Mesodermal cell (in vitro differentiated cells): ENCODE measurements around the gene RBM19.

Experiments used
- H3K27ac ChIP-seq: 2 replicates; pipeline ENCODE4 v1.7.0; 2013; ENCODE audit warnings: mild to moderate bottlenecking, low read depth, low read length, moderate library complexity; ENCODE audit not compliant: severe bottlenecking
- H3K36me3 ChIP-seq: 2 replicates; pipeline ENCODE4 v1.7.1; 2013; ENCODE audit warnings: mild to moderate bottlenecking, low read length, moderate library complexity; ENCODE audit not compliant: control insufficient read depth, insufficient read depth
- H3K4me1 ChIP-seq: one replicate; pipeline ENCODE4 v1.7.1; 2013; ENCODE audit warnings: mild to moderate bottlenecking, low read length; ENCODE audit not compliant: insufficient read depth, control insufficient read depth, poor library complexity, severe bottlenecking
- H3K4me3 ChIP-seq: 2 replicates; pipeline ENCODE4 v1.7.0; 2013; ENCODE audit warnings: low read length, control low read depth, mild to moderate bottlenecking; ENCODE audit not compliant: insufficient read depth, poor library complexity, severe bottlenecking; ENCODE audit errors: extremely low read depth
- H3K9me3 ChIP-seq: 2 replicates; pipeline ENCODE4 v1.7.1; 2013; ENCODE audit warnings: mild to moderate bottlenecking, low read length, moderate library complexity; ENCODE audit not compliant: control insufficient read depth
- WGBS, 2 experiments: methylation state at CpG; one replicate each; pipeline ENCODE4 v1.1.5; 2013; ENCODE audit warnings: missing lambda C conversion rate in 2 of 2; ENCODE audit not compliant: insufficient coverage in 2 of 2; 5-methylcytosine and 5-hydroxymethylcytosine counted together

RBM19 gene

DNA sequence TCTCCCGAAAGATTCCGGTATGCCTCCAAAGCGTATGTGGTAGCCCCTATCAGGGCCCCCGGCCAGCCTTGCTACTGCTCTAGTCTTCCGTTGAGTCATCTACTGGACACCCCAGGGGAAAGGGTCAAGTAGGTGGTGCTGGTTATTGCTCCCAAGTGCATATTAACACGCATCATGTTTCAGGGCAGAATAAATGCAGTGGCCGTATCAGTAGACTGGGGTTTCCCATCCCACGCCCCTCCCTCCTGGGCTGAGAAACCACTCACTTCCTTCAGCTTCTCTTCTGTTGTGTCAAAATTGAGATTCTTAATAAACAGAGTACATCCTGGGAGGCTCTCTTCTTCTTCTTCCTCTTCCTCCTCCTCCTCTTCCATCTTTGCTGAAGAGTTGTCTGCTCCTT lies 39.3 kb downstream of the RBM19 start:
- Histone ChIP-seq H3K36me3 (peaks cover 56% of the 10 kb centered on the region), H3K27ac (no peak overlapping the region), H3K4me1 (no peaks in the 10 kb centered on the region), H3K9me3 (no peaks in the 10 kb centered on the region), H3K4me3 (no peak overlapping the region)
- WGBS, 2 experiments: 96 to 98% methylated on average over 6 to 8 of the region's 8 CpGs

DNA sequence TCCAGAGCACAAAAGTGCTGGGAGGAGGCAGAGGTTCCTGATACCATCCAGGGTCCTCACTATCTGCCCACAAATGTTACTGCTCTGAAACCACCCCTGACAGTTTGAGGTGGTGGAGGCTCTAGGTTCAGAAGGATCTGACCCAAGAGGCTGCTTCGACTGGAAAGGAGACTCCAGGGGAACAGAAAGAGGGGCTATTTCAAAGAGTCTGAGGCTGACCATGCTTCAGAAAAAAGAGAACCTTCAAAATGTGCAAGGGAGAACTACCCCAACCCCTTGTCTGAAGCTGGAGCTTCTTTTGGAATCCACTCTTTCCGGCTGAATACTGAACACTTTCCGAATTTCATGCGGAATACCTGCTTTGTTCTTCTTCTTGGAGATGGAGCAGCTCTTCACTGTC lies 41.8 kb downstream of the RBM19 start:
- no peak overlapping the region for H3K4me3 ChIP-seq
- H3K27ac ChIP-seq: no peak overlapping the region
- H3K9me3 ChIP-seq: no peaks in the 10 kb centered on the region
- no peaks in the 10 kb centered on the region for H3K4me1 ChIP-seq
- 67 to 75% methylated on average over 3 to 4 of the region's 4 CpGs for WGBS, 2 experiments
- peaks cover 63% of the 10 kb centered on the region for H3K36me3 ChIP-seq

DNA sequence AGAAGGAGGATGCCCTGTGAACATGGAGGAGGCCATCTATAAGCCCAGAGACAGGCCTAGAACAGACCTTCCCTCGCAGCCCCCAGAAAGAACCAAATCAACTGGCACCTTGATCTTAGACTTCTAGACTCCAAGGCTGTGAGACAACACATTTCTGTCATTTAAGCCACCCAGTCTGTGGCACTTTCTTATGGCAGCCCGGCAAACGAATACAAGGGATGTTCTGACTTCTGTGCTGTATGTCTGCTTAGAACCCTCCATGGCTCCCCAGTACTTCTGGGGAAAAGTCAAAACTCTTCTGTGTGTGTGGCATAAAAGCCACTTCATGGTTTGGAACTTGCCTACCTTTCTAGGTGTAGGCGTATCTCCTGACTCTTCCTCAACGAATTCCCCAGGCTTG lies 42.9 kb downstream of the RBM19 start:
- WGBS, 2 experiments: 96 to 98% methylated on average over 5 of the region's 5 CpGs
- H3K36me3 ChIP-seq: peaks cover 66% of the 10 kb centered on the region

DNA sequence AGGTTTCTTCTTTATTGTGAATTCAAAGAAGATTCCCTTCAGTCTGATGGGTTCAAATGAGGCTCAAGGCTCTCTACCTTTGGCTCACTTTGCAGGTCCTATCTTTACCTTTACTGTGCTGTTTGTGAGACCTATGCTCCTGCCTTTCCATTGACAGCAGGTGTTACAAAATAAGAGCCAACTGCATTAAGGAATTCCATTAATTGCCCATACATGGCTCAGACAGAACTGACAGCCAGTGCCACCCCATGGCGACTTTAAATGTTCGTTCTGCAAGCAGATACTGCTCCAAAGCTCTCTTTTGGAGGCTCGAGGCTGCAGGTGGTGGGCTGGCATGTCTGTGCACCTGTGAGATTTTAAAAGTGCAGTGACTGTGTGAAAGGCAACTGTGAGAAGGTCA lies 44.7 kb downstream of the RBM19 start:
- Histone ChIP-seq H3K36me3 (peaks cover 71% of the 10 kb centered on the region), H3K27ac (no peak overlapping the region), H3K4me3 (no peak overlapping the region), H3K4me1 (no peaks in the 10 kb centered on the region), H3K9me3 (no peaks in the 10 kb centered on the region)
- WGBS, 2 experiments: 84 to 85% methylated on average over 3 of the region's 3 CpGs

More for the DNA sequence above, 42.9 kb downstream of the RBM19 start:
- Histone ChIP-seq H3K4me3 (no peak overlapping the region), H3K27ac (no peak overlapping the region), H3K4me1 (no peaks in the 10 kb centered on the region), H3K9me3 (no peaks in the 10 kb centered on the region)

DNA sequence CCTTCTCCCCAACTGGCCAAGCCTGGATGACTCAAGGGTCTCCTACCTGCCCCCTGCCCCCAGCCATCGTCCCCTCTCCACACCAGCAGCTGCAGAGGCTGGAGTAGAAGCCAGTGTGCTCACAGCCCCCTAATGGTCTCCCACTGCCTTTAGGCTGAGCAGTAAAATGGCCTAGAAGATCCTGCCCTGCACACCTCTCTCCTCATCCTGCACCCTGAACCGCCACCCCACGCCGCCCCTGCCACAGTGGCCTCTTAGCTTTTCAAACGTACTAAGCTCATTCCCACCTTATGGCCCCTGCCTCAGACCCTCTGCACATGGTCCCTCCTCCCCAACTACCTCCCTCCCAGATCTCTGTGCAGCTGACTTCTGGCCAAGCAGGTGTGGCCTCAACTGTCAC lies 46.3 kb downstream of the RBM19 start:
- Histone ChIP-seq H3K36me3 (peaks cover 63% of the 10 kb centered on the region), H3K9me3 (no peaks in the 10 kb centered on the region), H3K4me1 (no peaks in the 10 kb centered on the region), H3K27ac (no peak overlapping the region), H3K4me3 (no peak overlapping the region)
- WGBS, 2 experiments: 91 to 94% methylated on average over 4 to 5 of the region's 5 CpGs

DNA sequence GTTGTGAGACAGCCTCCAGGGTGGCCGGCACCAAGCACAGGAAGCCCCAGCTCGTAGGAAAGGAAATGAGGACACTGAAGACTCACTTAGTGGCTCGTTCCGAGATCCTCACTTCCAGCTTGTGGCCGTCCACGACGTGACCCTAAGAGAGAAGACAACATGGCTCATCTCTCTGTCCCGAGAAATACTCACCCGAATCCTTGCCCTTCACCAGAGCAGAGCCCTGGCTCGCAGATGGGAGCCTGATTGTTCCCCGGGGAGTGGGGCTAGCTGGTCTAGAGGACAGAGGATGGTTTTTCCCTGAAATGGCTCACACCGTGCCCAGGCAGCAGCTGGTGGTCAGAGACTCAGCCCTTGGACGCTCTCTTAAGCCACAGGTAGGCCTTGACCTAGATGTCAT lies 47.8 kb downstream of the RBM19 start:
- peaks cover 52% of the 10 kb centered on the region for H3K36me3 ChIP-seq
- no peaks in the 10 kb centered on the region for H3K9me3 ChIP-seq
- no peak overlapping the region for H3K4me3 ChIP-seq
- 92 to 95% methylated on average over 11 to 13 of the region's 13 CpGs for WGBS, 2 experiments
- H3K27ac ChIP-seq: no peak overlapping the region
- H3K4me1 ChIP-seq: no peaks in the 10 kb centered on the region

DNA sequence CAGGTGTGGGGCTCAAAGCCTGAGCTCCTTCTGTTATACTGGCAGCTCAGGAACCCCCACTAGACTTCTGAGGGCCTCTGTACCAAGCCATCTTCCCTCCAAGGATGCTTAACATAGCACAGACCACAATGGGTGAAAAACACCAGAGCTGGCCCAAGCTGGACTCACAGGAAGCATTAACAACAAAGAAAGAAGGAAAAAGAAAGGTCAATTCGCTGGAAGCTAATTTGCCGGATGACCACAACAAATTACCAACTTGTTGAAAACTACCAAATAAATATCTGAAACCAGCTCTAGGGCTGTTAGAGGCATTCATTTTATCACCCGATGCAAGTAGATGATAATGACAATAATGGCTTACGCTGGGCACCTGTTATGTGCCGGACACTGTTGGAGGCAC lies 48.7 kb downstream of the RBM19 start:
- H3K27ac ChIP-seq: no peak overlapping the region
- H3K9me3 ChIP-seq: no peaks in the 10 kb centered on the region
- H3K4me1 ChIP-seq: no peaks in the 10 kb centered on the region
- H3K4me3 ChIP-seq: no peak overlapping the region
- WGBS, 2 experiments: 88 to 94% methylated on average over 2 to 3 of the region's 5 CpGs
- H3K36me3 ChIP-seq: peaks cover 49% of the 10 kb centered on the region

DNA sequence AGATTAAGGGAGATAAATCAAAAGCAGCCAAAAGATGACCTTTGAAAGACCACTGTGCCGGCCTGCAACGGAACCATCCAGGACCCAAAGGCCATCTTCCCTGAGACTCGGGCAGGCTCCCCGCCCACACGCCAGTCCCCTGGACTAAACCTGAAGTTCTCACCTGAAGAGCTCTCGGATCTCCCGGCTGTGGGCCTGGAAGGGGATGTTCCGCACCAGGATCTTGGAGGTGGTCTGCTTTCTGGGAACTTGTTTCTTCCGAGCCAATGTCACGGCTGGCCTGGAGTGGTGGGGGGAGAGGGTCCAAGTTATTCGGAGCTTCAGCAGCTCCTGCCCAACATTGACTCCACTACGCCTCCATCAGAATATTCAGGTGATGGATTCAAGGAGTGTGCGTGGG lies 51.3 kb downstream of the RBM19 start:
- WGBS, 2 experiments: 94 to 96% methylated on average over 11 to 13 of the region's 13 CpGs
- Histone ChIP-seq H3K27ac (no peak overlapping the region), H3K4me3 (no peak overlapping the region), H3K36me3 (peaks cover 48% of the 10 kb centered on the region), H3K4me1 (no peaks in the 10 kb centered on the region), H3K9me3 (no peaks in the 10 kb centered on the region)

DNA sequence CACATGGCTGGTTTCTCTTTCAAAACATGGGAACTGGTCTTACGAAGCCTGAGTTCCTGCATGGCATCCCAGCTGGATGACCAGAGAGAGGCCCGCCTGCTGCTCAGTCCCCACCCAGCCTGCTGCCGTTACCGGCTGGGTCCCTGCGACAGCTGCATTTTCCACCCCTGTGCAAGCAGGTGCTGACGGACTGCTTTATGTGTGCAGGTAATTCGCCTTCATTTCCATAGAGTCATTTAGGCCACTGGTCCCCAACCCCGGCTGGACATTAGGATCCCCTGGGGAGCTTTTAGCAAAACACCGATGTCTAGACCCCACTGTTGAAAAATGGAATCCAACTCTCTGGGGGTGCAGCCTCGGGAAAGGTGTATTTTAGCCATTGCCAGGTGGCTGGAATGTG lies 51.9 kb downstream of the RBM19 start:
- Histone ChIP-seq H3K4me3 (no peak overlapping the region), H3K4me1 (no peaks in the 10 kb centered on the region)
- WGBS, 2 experiments: 88 to 96% methylated on average over 8 to 10 of the region's 10 CpGs

DNA sequence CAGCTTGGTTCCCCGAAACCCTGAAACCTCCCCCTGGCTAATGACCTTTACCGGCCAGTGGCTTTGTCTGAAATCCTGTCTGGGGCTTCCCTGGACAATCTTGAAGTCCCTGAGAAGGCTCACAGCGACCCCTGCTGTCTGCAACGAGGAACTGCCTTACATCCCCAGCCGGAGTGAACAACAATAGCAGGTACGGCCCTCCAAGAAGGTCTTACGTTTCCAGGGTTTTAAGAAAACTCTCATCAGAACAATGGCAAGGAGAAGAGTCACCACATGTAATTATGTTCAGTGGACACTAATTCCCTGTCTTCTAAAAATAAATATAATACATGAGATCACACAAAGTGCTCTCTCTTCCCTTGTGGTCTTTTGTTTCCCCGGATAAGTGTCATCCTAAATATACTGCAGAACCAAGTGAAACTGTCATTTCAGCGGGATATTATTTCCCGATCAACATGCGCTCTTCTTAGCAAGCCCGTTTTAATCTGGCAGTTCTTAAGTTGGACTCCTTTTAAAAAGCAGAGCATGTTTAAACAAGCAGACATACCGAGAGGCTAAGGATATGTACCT lies 53.3 kb downstream of the RBM19 start:
- H3K27ac ChIP-seq: no peak overlapping the region
- whole genome bisulfite sequencing, 2 experiments: 57 to 74% methylated on average over 7 to 12 of the region's 13 CpGs
- no peaks in the 10 kb centered on the region for H3K9me3 ChIP-seq
- peaks cover 54% of the 10 kb centered on the region for H3K36me3 ChIP-seq
- H3K4me3 ChIP-seq: no peak overlapping the region
- no peaks in the 10 kb centered on the region for H3K4me1 ChIP-seq

More for the DNA sequence above, 51.9 kb downstream of the RBM19 start:
- Histone ChIP-seq H3K9me3 (no peaks in the 10 kb centered on the region), H3K27ac (no peak overlapping the region), H3K36me3 (peaks cover 54% of the 10 kb centered on the region)

DNA sequence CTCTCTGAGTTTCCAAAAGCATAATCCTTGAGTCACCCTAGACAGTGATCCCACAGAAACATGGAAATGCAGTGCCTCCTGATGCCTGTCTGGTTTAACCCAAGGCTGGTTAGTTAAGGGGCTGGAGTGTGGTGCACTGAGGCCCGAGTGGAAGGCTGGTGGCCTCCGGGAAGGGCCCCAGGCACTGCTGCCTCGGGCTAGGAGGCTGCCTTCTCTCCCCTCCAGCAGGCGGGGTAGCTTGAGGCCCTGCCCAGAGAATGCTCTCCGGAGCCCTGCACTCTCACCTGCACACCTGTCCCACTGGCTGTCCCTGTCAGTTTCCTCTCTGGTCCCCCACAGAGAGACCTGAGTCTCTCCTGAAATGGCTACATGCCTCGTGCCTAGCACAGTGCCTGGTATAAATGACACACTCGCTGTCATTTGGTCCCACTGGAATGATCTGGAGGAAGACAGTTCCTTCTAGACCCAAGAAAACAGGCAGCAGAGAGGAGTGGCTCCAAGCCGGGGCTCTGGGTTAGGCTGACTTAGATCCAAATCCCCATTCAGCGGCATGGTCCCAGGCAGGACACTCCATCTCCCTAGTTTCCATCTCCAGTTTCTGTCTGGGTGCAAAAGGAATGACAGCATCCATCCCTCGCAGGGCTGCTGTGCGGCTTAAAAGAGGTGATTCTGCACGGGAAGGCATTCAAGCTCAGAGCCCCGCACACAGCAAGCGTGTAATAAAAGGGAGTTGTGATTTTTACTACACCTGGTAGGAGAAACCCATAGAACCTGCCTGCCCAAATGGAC lies 54.0 kb downstream of the RBM19 start:
- WGBS, 2 experiments: 93 to 96% methylated on average over 12 of the region's 14 CpGs

More for the DNA sequence above, 54.0 kb downstream of the RBM19 start:
- H3K36me3 ChIP-seq: peaks cover 48% of the 10 kb centered on the region
- no peak overlapping the region for H3K4me3 ChIP-seq
- no peak overlapping the region for H3K27ac ChIP-seq
- no peaks in the 10 kb centered on the region for H3K4me1 ChIP-seq
- no peaks in the 10 kb centered on the region for H3K9me3 ChIP-seq
